ENCODE measurements around the gene NETO1.

DNA sequence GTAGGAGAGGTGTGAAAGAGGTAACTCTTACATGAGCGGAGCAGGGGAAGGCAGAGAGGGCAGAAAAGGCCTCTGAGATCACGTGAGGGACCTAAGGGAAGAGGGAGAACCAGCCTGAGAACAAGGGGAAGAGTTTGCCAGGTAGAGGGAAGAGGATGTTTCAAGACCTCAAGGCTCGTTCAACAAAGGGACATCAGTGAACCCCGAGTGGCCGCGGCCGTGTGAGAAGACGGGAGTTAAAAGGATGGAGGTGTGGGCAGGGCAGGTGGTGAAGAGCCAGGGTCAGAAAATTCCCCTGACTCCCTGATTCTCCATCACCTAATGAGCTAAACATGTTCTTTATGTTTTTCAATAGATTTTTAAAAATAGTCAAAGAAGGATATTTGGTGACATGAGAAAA is 44.4 kb downstream of the NETO1 start:
- TF ChIP-seq CTCF (IDR thresholded peaks at IDR 0.05; ENCODE audit: low read depth, low read length): no peak
- TF ChIP-seq EZH2phosphoT487 (IDR thresholded peaks at IDR 0.05; ENCODE audit: low read depth): no peak

Data from OCI-LY3 (cell line).